H9 (cell line): Measurements from ENCODE around the gene CD248. TPM values are rescaled to one million over a fixed set of nuclear protein-coding genes. Genes with fewer than 3 reads are reported as not detected.

Experiments used
- DNase-seq: peaks from one replicate; pipeline ENCODE4 v3.0.0-alpha.2; 2017
- H2AFZ ChIP-seq: one replicate; pipeline ENCODE4 v1.6.1; 2013; ENCODE audit warnings: mild to moderate bottlenecking, low read length, control low read depth, moderate library complexity
- H2AK5ac ChIP-seq: 2 replicates; pipeline ENCODE4 v1.6.1; 2013; ENCODE audit warnings: low read length, control low read depth, mixed read lengths; ENCODE audit not compliant: insufficient read length
- H2BK120ac ChIP-seq: one replicate; pipeline ENCODE4 v1.6.1; 2013; ENCODE audit warnings: low read depth, mild to moderate bottlenecking, low read length, control low read depth, inconsistent platforms; ENCODE audit not compliant: poor library complexity, severe bottlenecking
- H2BK12ac ChIP-seq: 2 replicates; pipeline ENCODE4 v1.6.1; 2013; ENCODE audit warnings: low read length, control low read depth, mixed read lengths, low read depth; ENCODE audit not compliant: insufficient read length
- H2BK15ac ChIP-seq: 2 replicates; pipeline ENCODE4 v1.6.1; 2013; ENCODE audit warnings: low read depth, low read length, control low read depth
- H2BK20ac ChIP-seq: one replicate; pipeline ENCODE4 v1.6.1; 2013; ENCODE audit warnings: low read depth, mild to moderate bottlenecking, low read length, control low read depth, inconsistent platforms; ENCODE audit not compliant: poor library complexity, severe bottlenecking
- H2BK5ac ChIP-seq: 2 replicates; pipeline ENCODE4 v1.6.1; 2013; ENCODE audit warnings: low read length, control low read depth, mixed read lengths; ENCODE audit not compliant: insufficient read length
- H3K14ac ChIP-seq: 2 replicates; pipeline ENCODE4 v1.6.1; 2013; ENCODE audit warnings: low read length, control low read depth; ENCODE audit not compliant: insufficient read depth
- H3K18ac ChIP-seq: 2 replicates; pipeline ENCODE4 v1.6.1; 2013; ENCODE audit warnings: low read depth, mild to moderate bottlenecking, mixed read lengths, low read length, control low read depth; ENCODE audit not compliant: insufficient read length
- H3K23ac ChIP-seq: 2 replicates; pipeline ENCODE4 v1.6.1; 2013; ENCODE audit warnings: low read length, control low read depth, mixed read lengths, low read depth; ENCODE audit not compliant: insufficient read length
- H3K23me2 ChIP-seq: 2 replicates; pipeline ENCODE4 v1.6.1; 2013; ENCODE audit warnings: low read depth, mild to moderate bottlenecking, mixed read lengths, low read length, control low read depth; ENCODE audit not compliant: insufficient read length, poor library complexity, severe bottlenecking
- H3K27ac ChIP-seq: 2 replicates; pipeline ENCODE4 v1.5.1; 2013; ENCODE audit warnings: low read length, control low read depth, mixed read lengths, low read depth; ENCODE audit not compliant: insufficient read length
- H3K27me3 ChIP-seq: 2 replicates; pipeline ENCODE4 v1.6.1; 2013; ENCODE audit warnings: low read length, control low read depth, inconsistent platforms; ENCODE audit not compliant: insufficient read depth
- H3K4ac ChIP-seq: 2 replicates; pipeline ENCODE4 v1.6.1; 2013; ENCODE audit warnings: low read depth, mild to moderate bottlenecking, control low read depth, inconsistent platforms, low read length, moderate library complexity
- H3K4me1 ChIP-seq: 2 replicates; pipeline ENCODE4 v1.6.1; 2013; ENCODE audit warnings: low read length, control low read depth, inconsistent platforms; ENCODE audit not compliant: insufficient read depth
- H3K4me2 ChIP-seq: 2 replicates; pipeline ENCODE4 v1.6.1; 2013; ENCODE audit warnings: low read length, control low read depth, mixed read lengths; ENCODE audit not compliant: insufficient read length, insufficient read depth
- H3K56ac ChIP-seq: 2 replicates; pipeline ENCODE4 v1.6.1; 2013; ENCODE audit warnings: low read depth, mild to moderate bottlenecking, mixed read lengths, low read length, control low read depth; ENCODE audit not compliant: insufficient read length
- H3K79me1 ChIP-seq: 2 replicates; pipeline ENCODE4 v1.6.1; 2013; ENCODE audit warnings: low read depth, mild to moderate bottlenecking, moderate library complexity, low read length, control low read depth, inconsistent platforms; ENCODE audit not compliant: insufficient read depth, poor library complexity, severe bottlenecking
- H3K79me2 ChIP-seq: 2 replicates; pipeline ENCODE4 v1.6.1; 2013; ENCODE audit warnings: low read length, control low read depth, inconsistent platforms; ENCODE audit not compliant: insufficient read depth
- H3K9ac ChIP-seq: 2 replicates; pipeline ENCODE4 v1.6.1; 2013; ENCODE audit warnings: low read length, control low read depth, mixed read lengths; ENCODE audit not compliant: insufficient read length; ENCODE audit errors: extremely low read depth
- H3K9me3 ChIP-seq: one replicate; pipeline ENCODE4 v1.6.1; 2013; ENCODE audit warnings: low read depth, low read length, inconsistent platforms; ENCODE audit not compliant: control insufficient read depth
- H3T11ph ChIP-seq: one replicate; pipeline ENCODE4 v1.6.1; 2013; ENCODE audit warnings: mild to moderate bottlenecking, low read length, control low read depth, inconsistent platforms
- H4K20me1 ChIP-seq: one replicate; pipeline ENCODE4 v1.6.1; 2013; ENCODE audit not compliant: control insufficient read depth, insufficient read length, insufficient read depth
- H4K5ac ChIP-seq: 2 replicates; pipeline ENCODE4 v1.6.1; 2013; ENCODE audit warnings: low read depth, mild to moderate bottlenecking, mixed read lengths, low read length, control low read depth; ENCODE audit not compliant: insufficient read length
- H4K8ac ChIP-seq: replicated peaks from 2 replicates; pipeline ENCODE4 v1.6.1; 2013; ENCODE audit warnings: low read length, control low read depth, mixed read lengths, low read depth; ENCODE audit not compliant: insufficient read length
- H4K91ac ChIP-seq: 2 replicates; pipeline ENCODE4 v1.6.1; 2013; ENCODE audit warnings: low read depth, mild to moderate bottlenecking, moderate library complexity, mixed read lengths, low read length, control low read depth; ENCODE audit not compliant: insufficient read length
- H3K27ac Mint-ChIP-seq, 3 experiments: 2 replicates in 2 of 3; 3 replicates in 1 of 3; pipeline ENCODE4 v1.8.0; 2020 to 2021; ENCODE audit warnings: mixed read lengths in 3 of 3, mild to moderate bottlenecking in 1 of 3, moderate library complexity in 1 of 3
- H3K27me3 Mint-ChIP-seq: 2 replicates; pipeline ENCODE4 v1.8.0; 2021; ENCODE audit warnings: low read depth, mild to moderate bottlenecking, moderate library complexity, mixed read lengths
- H3K36me3 Mint-ChIP-seq, 3 experiments: 2 replicates in 2 of 3; 3 replicates in 1 of 3; pipeline ENCODE4 v1.8.0; 2020 to 2021; ENCODE audit warnings: low read depth in 3 of 3, mixed read lengths in 3 of 3; ENCODE audit not compliant: insufficient read depth in 1 of 3
- H3K4me1 Mint-ChIP-seq, 2 experiments: 2 replicates each; pipeline ENCODE4 v1.8.0; 2020; ENCODE audit warnings: mixed read lengths in 2 of 2
- H3K4me3 Mint-ChIP-seq, 2 experiments: 2 replicates in 1 of 2; 3 replicates in 1 of 2; pipeline ENCODE4 v1.8.0; 2020 to 2021; ENCODE audit warnings: mild to moderate bottlenecking in 2 of 2, mixed read lengths in 2 of 2, moderate library complexity in 1 of 2
- H3K9me3 Mint-ChIP-seq, 2 experiments: 2 replicates in 1 of 2; 3 replicates in 1 of 2; pipeline ENCODE4 v1.8.0; 2020; ENCODE audit warnings: mild to moderate bottlenecking in 2 of 2, mixed read lengths in 2 of 2, moderate library complexity in 1 of 2
- WGBS: extraction: QIAGEN DNeasy Blood & Tissue Kit; methylation state at CpG from one replicate; pipeline ENCODE4 v1.1.7; 2013; ENCODE audit warnings: missing lambda C conversion rate, low lambda C conversion rate, mixed read lengths; ENCODE audit not compliant: insufficient read length; ENCODE audit errors: extremely low coverage; 5-methylcytosine and 5-hydroxymethylcytosine counted together
- total RNA-seq: library from RNA; stranded (reverse); gene quantifications from 2 replicates; pipeline ENCODE4 v1.2.1, GENCODE V29; 2021
- TF ChIP-seq, protein P1 (sequence below): fragments of 200-600 bp; sonication (generic); conservative IDR thresholded peaks from 3 replicates; pipeline ENCODE4 v1.8.0; 2021; ENCODE audit warnings: antibody characterized with exemption, mild to moderate bottlenecking

Gene CD248
- total RNA-seq, 1 experiment from 2014 or later: 1.5 TPM

DNA sequence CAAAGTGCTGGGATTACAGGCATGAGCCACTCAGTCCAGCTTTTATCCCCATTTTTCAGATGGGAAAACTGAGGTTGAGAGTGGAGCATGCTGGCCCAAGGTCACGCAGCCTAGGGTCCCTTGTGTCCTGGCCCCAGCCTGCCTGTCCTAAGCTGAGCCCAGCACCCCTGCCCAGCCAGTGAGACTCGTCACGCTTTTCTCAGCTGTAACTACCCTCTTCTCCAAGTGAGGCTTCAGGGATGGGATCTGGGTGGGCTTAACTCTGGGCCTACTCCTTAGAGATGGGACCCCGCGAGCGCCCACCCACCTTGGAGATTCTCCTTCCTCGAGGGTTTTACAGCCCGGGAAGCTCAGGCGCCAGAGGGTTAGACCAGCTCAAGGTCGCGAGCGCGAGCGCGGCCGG, 25.5 kb downstream of the CD248 start:
- no peak overlapping the region for H3K4ac ChIP-seq
- H3K14ac ChIP-seq: no peak overlapping the region
- no peak overlapping the region for H2BK12ac ChIP-seq
- Mint-ChIP-seq H3K36me3 (peaks cover 0 to 2% (median 0%) of the 10 kb centered on the region in 3 experiments; a peak in 3 of 7 replicates), H3K9me3 (no peaks in the 10 kb centered on the region; a peak in 1 of 5 replicates), H3K27ac (no peak overlapping the region), H3K27me3 (peaks cover 37% of the 10 kb centered on the region), H3K4me1 (peaks cover 18 to 26% of the 10 kb centered on the region in 2 experiments), H3K4me3 (peak overlapping the region; percentile 44 to 91)
- no peak overlapping the region for H4K91ac ChIP-seq
- no peak overlapping the region for H3K27ac ChIP-seq
- no peak overlapping the region for H4K8ac ChIP-seq
- no peaks in the 10 kb centered on the region for H3K79me1 ChIP-seq
- DNase-seq: no peak
- H2BK20ac ChIP-seq: no peak overlapping the region
- H3K56ac ChIP-seq: no peak overlapping the region
- no peak overlapping the region for H2AK5ac ChIP-seq
- H3K18ac ChIP-seq: no peak overlapping the region
- no peak overlapping the region for H2BK120ac ChIP-seq
- peaks cover 8% of the 10 kb centered on the region; the same call in 1 of the 2 replicates for H3K27me3 ChIP-seq
- peaks cover 6% of the 10 kb centered on the region for H3K4me1 ChIP-seq
- WGBS: no CpG with 5 or more reads among the region's 16 CpGs
- peak overlapping the region; percentile 3 for H3K4me2 ChIP-seq
- no peak overlapping the region for H3K9ac ChIP-seq
- no peak overlapping the region for H2AFZ ChIP-seq
- H3T11ph ChIP-seq: no peak overlapping the region
- H4K5ac ChIP-seq: no peak overlapping the region
- TF ChIP-seq, protein P1, sequence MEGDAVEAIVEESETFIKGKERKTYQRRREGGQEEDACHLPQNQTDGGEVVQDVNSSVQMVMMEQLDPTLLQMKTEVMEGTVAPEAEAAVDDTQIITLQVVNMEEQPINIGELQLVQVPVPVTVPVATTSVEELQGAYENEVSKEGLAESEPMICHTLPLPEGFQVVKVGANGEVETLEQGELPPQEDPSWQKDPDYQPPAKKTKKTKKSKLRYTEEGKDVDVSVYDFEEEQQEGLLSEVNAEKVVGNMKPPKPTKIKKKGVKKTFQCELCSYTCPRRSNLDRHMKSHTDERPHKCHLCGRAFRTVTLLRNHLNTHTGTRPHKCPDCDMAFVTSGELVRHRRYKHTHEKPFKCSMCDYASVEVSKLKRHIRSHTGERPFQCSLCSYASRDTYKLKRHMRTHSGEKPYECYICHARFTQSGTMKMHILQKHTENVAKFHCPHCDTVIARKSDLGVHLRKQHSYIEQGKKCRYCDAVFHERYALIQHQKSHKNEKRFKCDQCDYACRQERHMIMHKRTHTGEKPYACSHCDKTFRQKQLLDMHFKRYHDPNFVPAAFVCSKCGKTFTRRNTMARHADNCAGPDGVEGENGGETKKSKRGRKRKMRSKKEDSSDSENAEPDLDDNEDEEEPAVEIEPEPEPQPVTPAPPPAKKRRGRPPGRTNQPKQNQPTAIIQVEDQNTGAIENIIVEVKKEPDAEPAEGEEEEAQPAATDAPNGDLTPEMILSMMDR: no peak
- H3K23ac ChIP-seq: no peak overlapping the region
- H3K23me2 ChIP-seq: peaks cover 13% of the 10 kb centered on the region
- no peaks in the 10 kb centered on the region for H3K9me3 ChIP-seq
- H3K79me2 ChIP-seq: peaks cover 1% of the 10 kb centered on the region; the same call in 1 of the 2 replicates
- H2BK15ac ChIP-seq: no peak overlapping the region
- H4K20me1 ChIP-seq: no peaks in the 10 kb centered on the region
- H2BK5ac ChIP-seq: no peak overlapping the region
